Adrenal gland (tissue), 12 donors: ENCODE measurements around the gene PLSCR3. TPM values are rescaled to one million over a fixed set of nuclear protein-coding genes. Genes with fewer than 3 reads are reported as not detected.

Experiments
- DNase-seq, 7 donors: peaks; one replicate each; pipeline ENCODE4 v3.0.0-alpha.2; 2019 to 2020
- H3K27ac ChIP-seq, 5 donors: fragments of 200-600 bp; sonication (generic) in 4 of 5; 1 replicate in 3 of 5; 2 replicates in 2 of 5; pipeline versions ENCODE4 v1.5.1 to v1.8.0; 2016 to 2020; ENCODE audit warnings: mild to moderate bottlenecking in 1 of 5
- H3K27me3 ChIP-seq: fragments of 200-600 bp; 2 replicates; pipeline ENCODE4 v1.8.0; 2021
- H3K36me3 ChIP-seq, 2 donors: fragments of 200-600 bp; replicated peaks in 1 of 2; 1 replicate in 1 of 2; 2 replicates in 1 of 2; pipeline versions ENCODE4 v1.5.1 to v1.8.0; 2018 to 2022
- H3K4me1 ChIP-seq, 2 donors: fragments of 200-600 bp; replicated peaks in 1 of 2; 1 replicate in 1 of 2; 2 replicates in 1 of 2; pipeline versions ENCODE4 v1.5.1 to v1.8.0; 2018 to 2021
- H3K4me3 ChIP-seq, 4 donors: fragments of 200-600 bp; sonication (generic) in 3 of 4; one replicate each; pipeline ENCODE4 v1.5.1; 2016 to 2018
- H3K9me3 ChIP-seq, 3 donors: fragments of 200-600 bp; sonication (generic) in 1 of 3; replicated peaks in 1 of 3; 1 replicate in 2 of 3; 2 replicates in 1 of 3; pipeline versions ENCODE4 v1.5.1 to v1.8.0; 2016 to 2021
- POLR2A ChIP-seq, 2 donors: fragments of 450-650 bp; IDR thresholded peaks; one replicate each; pipeline ENCODE4 v1.6.1; 2017; ENCODE audit warnings: antibody characterized with exemption in 2 of 2, mild to moderate bottlenecking in 2 of 2, moderate library complexity in 1 of 2
- WGBS, 4 donors: extraction: QIAGEN DNeasy Blood & Tissue Kit in 2 of 4; methylation state at CpG; one replicate each; pipeline versions ENCODE4 v1.1.5 to v1.1.7; 2013 to 2017; 5-methylcytosine and 5-hydroxymethylcytosine counted together
- intact Hi-C, 2 donors: fragments of 100-400 bp; cut with DNase I; formaldehyde crosslinking; loops; one replicate each; pipeline versions ENCODE4 v1.14.1 to v1.15.0; 2022 to 2023
- polyA plus RNA-seq, 3 donors: library from polyadenylated mRNA; stranded (reverse); fragments of 200-250 nt in 2 of 3; fragments of 350-450 nt in 1 of 3; fragmentation: Illumina TruSeq in 1 of 3; extraction: RNeasy Lipid Tissue Mini Kit (QIAGEN cat#74804) in 1 of 3; gene quantifications; one replicate each; pipeline ENCODE4 v1.2.3, GENCODE V29; 2013 to 2014
- total RNA-seq, 9 donors: library from RNA; depleted of rRNA in 4 of 9; stranded (reverse); fragments of >200 nt in 4 of 9; fragments of 120-200 nt in 1 of 9; fragmentation: NEBNext Ultra II Directional in 1 of 9; extraction: Animal tissue kit (Norgen Biotek cat#: 25700) in 1 of 9; gene quantifications; one replicate each; pipeline versions ENCODE4 v1.1.0 to v1.2.4, GENCODE V29; 2013 to 2023
- TF ChIP-seq, protein P1 (sequence below), 6 experiments: fragments of 450-650 bp in 4 of 6; fragments of 200-600 bp in 2 of 6; sonication (generic) in 1 of 6; IDR thresholded peaks; 1 replicate in 5 of 6; 2 replicates in 1 of 6; pipeline versions ENCODE4 v1.5.1 to v1.8.0; 2016 to 2021; ENCODE audit warnings: antibody characterized with exemption in 6 of 6, mild to moderate bottlenecking in 2 of 6, moderate library complexity in 1 of 6
- donor health status: healthy with polysubstance abuse.
- donor health status: Bipolar disorder and iron deficiency.
- donor health status: DM: yes; HTN: yes; CAD: no.
- donor health status: DM: no; HTN: no; CAD: no.
- donor health status: DM: no; HTN: no; CAD: no.
- donor health status: DM: yes; HTN: yes; CAD: no.

PLSCR3 gene
- total and polyA plus RNA-seq, 12 donors: 7.7 to 42.5 (median 27.9) TPM

- H3K4me3 ChIP-seq: no peak overlapping the region
- TF ChIP-seq, protein P1, sequence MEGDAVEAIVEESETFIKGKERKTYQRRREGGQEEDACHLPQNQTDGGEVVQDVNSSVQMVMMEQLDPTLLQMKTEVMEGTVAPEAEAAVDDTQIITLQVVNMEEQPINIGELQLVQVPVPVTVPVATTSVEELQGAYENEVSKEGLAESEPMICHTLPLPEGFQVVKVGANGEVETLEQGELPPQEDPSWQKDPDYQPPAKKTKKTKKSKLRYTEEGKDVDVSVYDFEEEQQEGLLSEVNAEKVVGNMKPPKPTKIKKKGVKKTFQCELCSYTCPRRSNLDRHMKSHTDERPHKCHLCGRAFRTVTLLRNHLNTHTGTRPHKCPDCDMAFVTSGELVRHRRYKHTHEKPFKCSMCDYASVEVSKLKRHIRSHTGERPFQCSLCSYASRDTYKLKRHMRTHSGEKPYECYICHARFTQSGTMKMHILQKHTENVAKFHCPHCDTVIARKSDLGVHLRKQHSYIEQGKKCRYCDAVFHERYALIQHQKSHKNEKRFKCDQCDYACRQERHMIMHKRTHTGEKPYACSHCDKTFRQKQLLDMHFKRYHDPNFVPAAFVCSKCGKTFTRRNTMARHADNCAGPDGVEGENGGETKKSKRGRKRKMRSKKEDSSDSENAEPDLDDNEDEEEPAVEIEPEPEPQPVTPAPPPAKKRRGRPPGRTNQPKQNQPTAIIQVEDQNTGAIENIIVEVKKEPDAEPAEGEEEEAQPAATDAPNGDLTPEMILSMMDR (IDR thresholded peaks at IDR 0.05): no peak
- TF ChIP-seq POLR2A (IDR thresholded peaks at IDR 0.05): no peak
- no peak overlapping the region for H3K27ac ChIP-seq
- no peaks in the 10 kb centered on the region for H3K27me3 ChIP-seq
- no peaks in the 10 kb centered on the region for H3K36me3 ChIP-seq
- intact Hi-C loops: no loop called here
- 74 to 80% (median 79%) methylated on average over 3 to 6 of the region's 6 CpGs for WGBS, 4 donors
- H3K4me1 ChIP-seq: no peaks in the 10 kb centered on the region
- no peak for DNase-seq
- H3K9me3 ChIP-seq: no peaks in the 10 kb centered on the region
Observed at GRCh38 chr17:7413346-7413985, 19.1 kb upstream of the PLSCR3 start.

- DNase-seq: no peak
- intact Hi-C loops: no loop called here
- no peak overlapping the region for H3K4me3 ChIP-seq
- no peak overlapping the region for H3K27ac ChIP-seq
- H3K4me1 ChIP-seq: no peaks in the 10 kb centered on the region
- H3K9me3 ChIP-seq: no peaks in the 10 kb centered on the region
- H3K27me3 ChIP-seq: no peaks in the 10 kb centered on the region
- 77 to 96% (median 94%) methylated on average over 5 to 8 of the region's 8 CpGs for WGBS, 4 donors
- no peaks in the 10 kb centered on the region for H3K36me3 ChIP-seq
- TF ChIP-seq, protein P1 (IDR thresholded peaks at IDR 0.05): no peak
- no peak for TF ChIP-seq POLR2A (IDR thresholded peaks at IDR 0.05)
Observed at GRCh38 chr17:7411427-7411750, 17.1 kb upstream of the PLSCR3 start.

- no peak for DNase-seq
- Histone ChIP-seq H3K4me1 (no peaks in the 10 kb centered on the region), H3K9me3 (no peaks in the 10 kb centered on the region), H3K27ac (no peak overlapping the region), H3K36me3 (no peaks in the 10 kb centered on the region), H3K4me3 (no peak overlapping the region), H3K27me3 (no peaks in the 10 kb centered on the region)
- 86 to 94% (median 90%) methylated on average over 17 to 25 of the region's 25 CpGs for WGBS, 4 donors
- TF ChIP-seq, protein P1 (IDR thresholded peaks at IDR 0.05): no peak
- no peak for TF ChIP-seq POLR2A (IDR thresholded peaks at IDR 0.05)
- intact Hi-C loops: no loop called here
Observed at GRCh38 chr17:7410634-7411426, 16.5 kb upstream of the PLSCR3 start.

GRCh38 chr17:7409716-7410115, 15.4 kb upstream of the PLSCR3 start:
- no peak overlapping the region for H3K27ac ChIP-seq
- intact Hi-C loops: no loop called here
- no peak for DNase-seq
- peaks cover 0 to 6% of the 10 kb centered on the region in 2 donors for H3K4me1 ChIP-seq
- no peak overlapping the region for H3K4me3 ChIP-seq
- no peak for TF ChIP-seq POLR2A (IDR thresholded peaks at IDR 0.05)
- TF ChIP-seq, protein P1 (IDR thresholded peaks at IDR 0.05): no peak
- H3K27me3 ChIP-seq: no peaks in the 10 kb centered on the region
- H3K9me3 ChIP-seq: no peaks in the 10 kb centered on the region
- 93 to 95% (median 94%) methylated on average over 5 to 6 of the region's 6 CpGs for WGBS, 4 donors
- no peaks in the 10 kb centered on the region for H3K36me3 ChIP-seq
